GM18951 (cell line): ENCODE results near the gene PCCA.
"Not testable (repeated sequence)": the region's sequence is repeated elsewhere in the genome, so short reads cannot be mapped to it uniquely, and the experiment has no call there.

ENCODE experiments used
- POLR2A ChIP-seq: IDR thresholded peaks from 4 replicates; pipeline ENCODE4 v1.6.1; 2011; ENCODE audit warnings: mild to moderate bottlenecking; ENCODE audit not compliant: insufficient read length, insufficient read depth; ENCODE audit errors: extremely low read depth
- in situ Hi-C: fragments of 300-500 bp; cut with MboI; formaldehyde crosslinking; loops from one replicate; pipeline ENCODE4 v1.12.0; 2022; ENCODE audit warnings: low sequenced_read_pairs, mixed read lengths, inconsistent platforms; ENCODE audit not compliant: unreplicated experiment

The PCCA gene

DNA sequence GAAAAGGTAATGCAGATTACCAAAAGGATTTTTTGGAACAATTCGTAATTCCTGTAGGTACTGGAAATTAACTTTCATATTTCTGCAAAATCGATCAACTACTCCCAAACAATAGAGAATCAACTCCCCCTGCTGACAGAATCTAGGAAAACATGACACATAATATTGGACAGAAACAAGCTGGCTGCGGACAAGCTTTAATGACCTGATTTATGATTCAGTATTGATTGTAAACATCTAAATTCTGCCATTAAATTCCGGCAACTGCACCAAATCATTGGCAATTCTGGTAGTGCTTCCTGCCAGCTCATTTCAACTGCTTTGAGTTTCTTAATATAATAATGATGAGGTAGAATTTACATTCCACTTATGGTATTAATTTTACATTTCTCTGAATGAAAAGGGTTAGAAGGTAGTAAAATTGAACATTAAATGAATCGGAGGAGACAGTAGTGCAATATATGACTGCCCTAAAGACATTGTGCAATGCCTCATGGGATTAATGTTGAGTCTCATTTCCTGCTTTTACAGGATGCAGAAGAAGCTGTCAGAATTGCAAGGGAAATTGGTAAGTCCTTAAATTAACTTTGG, 146.5 kb downstream of the PCCA start:
- in situ Hi-C loops = loop anchor here (25.0 kb wide), 2 partner anchors 323 to 573 kb away; no protein-coding TSS in a partner anchor
- TF ChIP-seq POLR2A = no peak

- in situ Hi-C loops = loop anchor here (25.0 kb wide), 2 partner anchors 328 to 578 kb away; no protein-coding TSS in a partner anchor
Measured at GRCh38 chr13:100240109-100240779, 151.4 kb downstream of the PCCA start.

GRCh38 chr13:100244431-100244830, 155.5 kb downstream of the PCCA start:
- TF ChIP-seq POLR2A = no peak
- in situ Hi-C loops = loop anchor here (25.0 kb wide), 2 partner anchors 332 to 582 kb away; no protein-coding TSS in a partner anchor

More at GRCh38 chr13:100240109-100240779, 151.4 kb downstream of the PCCA start:
- TF ChIP-seq POLR2A = no peak

DNA sequence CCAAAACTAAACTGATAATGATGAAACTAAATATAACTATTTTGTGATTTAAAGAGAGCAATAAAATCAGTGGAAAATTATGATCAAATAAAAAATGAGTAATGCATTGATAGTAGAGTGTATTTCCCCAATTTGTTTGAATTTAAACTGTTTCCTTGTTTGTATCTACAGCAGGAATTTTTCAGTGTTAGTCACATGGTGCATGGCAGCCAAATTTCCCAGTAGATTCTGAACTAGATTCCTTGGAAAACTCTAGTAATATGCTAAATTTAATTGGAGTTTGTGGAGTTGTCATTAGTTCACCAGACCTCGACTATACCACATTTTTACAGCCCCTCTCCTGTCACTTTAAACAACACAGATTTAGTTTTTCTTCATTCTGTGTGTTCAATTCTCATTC, 156.2 kb downstream of the PCCA start:
- in situ Hi-C loops = loop anchor here (25.0 kb wide), 2 partner anchors 333 to 583 kb away; no protein-coding TSS in a partner anchor
- no peak for TF ChIP-seq POLR2A

GRCh38 chr13:100247937-100248336, 159.0 kb downstream of the PCCA start:
- no peak for TF ChIP-seq POLR2A
- in situ Hi-C loops = loop anchor here (25.0 kb wide), 2 partner anchors 336 to 586 kb away; no protein-coding TSS in a partner anchor

DNA sequence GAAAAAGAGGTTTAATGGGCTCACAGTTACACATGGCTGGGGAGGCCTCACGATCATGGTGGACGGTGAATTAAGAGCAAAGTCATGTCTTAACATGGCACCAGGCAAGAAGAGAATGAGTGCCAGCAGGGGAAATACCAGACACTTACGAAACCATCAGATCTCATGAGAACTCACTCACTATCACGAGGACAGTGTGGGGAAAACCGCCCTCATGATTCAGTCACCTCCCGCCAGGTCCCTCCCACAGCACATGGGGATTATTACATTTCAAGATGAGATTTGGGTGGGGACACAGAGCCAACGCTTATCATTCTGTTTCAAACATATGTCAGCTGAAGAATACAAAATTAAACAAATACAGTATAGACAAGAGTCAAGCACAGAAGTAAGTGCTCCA, 165.1 kb downstream of the PCCA start:
- no peak for TF ChIP-seq POLR2A
- in situ Hi-C loops = no loop called here

- in situ Hi-C loops = no loop called here
- no peak for TF ChIP-seq POLR2A
Measured at GRCh38 chr13:100262404-100262803, 173.5 kb downstream of the PCCA start.

GRCh38 chr13:100266026-100266425, 177.1 kb downstream of the PCCA start:
- no peak for TF ChIP-seq POLR2A
- in situ Hi-C loops = no loop called here

- no peak for TF ChIP-seq POLR2A
- in situ Hi-C loops = no loop called here
Measured at GRCh38 chr13:100269837-100270236, 180.9 kb downstream of the PCCA start.

- in situ Hi-C loops = no loop called here
- TF ChIP-seq POLR2A = no peak
Measured at GRCh38 chr13:100273138-100273537, 184.2 kb downstream of the PCCA start.

DNA sequence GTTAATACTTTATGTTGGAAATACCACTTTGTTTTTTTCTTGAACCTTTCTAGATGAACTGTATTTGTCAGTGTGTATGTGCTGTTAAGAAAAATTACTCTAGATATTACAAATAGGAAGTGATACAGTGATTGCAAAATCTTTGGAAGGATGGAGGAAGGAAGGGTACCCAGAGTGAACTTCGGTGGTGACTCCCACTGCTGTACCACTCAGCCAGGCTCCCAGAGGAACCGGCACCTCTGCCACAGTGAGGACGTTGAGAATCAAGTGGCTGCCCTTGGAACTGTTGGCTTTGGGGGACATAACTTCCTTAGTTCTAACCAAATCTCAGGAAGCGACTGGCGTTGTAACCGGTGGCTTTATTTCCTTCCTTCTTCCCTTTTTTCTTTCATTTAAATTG, 184.7 kb downstream of the PCCA start:
- TF ChIP-seq POLR2A = no peak
- in situ Hi-C loops = no loop called here

GRCh38 chr13:100274942-100275506, 186.1 kb downstream of the PCCA start:
- in situ Hi-C loops = no loop called here
- TF ChIP-seq POLR2A = no peak

GRCh38 chr13:100275746-100276145, 186.9 kb downstream of the PCCA start:
- no peak for TF ChIP-seq POLR2A
- in situ Hi-C loops = no loop called here

- in situ Hi-C loops = no loop called here
- TF ChIP-seq POLR2A = no peak
Measured at GRCh38 chr13:100280681-100281080, 191.8 kb downstream of the PCCA start.

GRCh38 chr13:100282306-100282705, 193.4 kb downstream of the PCCA start:
- in situ Hi-C loops = not testable (repeated sequence)
